HG02763 (cell line): ENCODE results near the gene LINGO1.

ENCODE experiments used
- ATAC-seq: cut with Tn5 transposase; IDR thresholded peaks from one replicate; pipeline ENCODE4 v1.9.1; 2021; ENCODE audit warnings: mild to moderate bottlenecking, moderate library complexity; ENCODE audit not compliant: unreplicated experiment

Gene LINGO1

DNA sequence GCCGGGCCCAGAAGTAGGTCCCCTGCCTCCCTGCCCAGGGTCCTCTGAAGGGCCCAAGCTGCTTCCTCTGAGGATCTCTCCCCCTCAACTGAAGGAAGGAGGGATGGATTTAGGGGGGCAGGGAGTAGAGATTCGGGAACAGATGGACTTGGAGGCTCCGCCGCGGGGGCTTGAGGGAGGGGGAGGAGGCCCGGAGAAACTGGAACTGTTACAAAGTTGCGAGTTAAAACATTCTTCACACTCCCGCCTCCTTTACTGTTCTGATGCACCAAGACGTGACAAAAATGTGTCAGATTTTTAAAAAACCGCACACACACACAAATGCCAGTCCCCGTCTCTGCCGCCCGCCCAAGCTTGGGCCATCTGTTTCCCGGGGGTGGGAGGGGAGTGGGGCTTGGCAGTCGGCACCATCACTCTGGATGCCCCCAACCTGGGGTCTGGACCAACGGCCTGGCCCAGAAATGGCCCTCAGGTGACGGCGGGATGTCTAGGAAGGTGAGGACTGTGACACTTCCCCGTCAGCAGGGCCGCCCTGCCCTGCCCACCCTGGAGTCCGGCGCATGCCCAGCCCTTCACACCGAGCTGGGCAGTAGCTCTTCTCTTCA lies 25.0 kb upstream of the LINGO1 start:
- no peak for ATAC-seq

DNA sequence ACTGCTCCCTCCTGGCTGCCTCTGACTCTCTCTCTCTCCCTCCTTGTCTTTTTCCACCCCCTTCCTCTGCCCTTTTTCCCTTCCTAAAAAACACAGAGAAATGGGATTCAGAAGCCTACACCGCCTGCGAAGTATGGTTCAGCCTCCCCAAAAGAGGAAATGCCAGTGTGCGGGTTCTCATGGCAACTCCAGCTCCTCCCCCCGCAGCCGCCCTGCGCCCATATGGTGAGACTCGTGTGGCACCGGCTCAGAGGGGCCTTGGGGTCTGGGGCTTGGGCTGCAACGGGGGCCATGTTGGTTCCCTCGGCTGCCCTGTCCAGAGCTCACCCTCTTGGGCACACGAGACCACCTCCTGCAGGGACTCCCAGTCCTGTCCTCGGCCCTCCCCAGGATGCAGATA lies 23.6 kb upstream of the LINGO1 start:
- ATAC-seq, result no peak

DNA sequence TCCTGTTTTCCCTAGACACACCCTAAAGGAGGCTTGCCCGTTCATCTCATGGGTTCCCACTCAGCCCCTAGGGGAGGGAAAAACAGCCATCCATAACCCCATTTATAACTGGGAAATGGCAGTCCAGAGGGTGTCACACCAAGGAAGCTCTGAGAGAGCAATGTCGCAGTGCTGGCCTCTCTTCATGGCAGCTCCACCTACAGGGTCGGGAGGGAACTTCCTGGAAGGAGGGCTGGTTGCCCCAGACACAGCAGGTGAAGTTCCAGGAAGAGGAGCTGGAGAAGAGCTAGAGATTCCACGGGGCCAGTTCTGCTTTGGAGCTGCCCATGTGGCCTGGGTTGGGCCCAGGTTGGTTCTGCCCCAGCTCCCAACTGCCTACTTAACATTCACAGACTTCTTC lies 22.3 kb upstream of the LINGO1 start:
- ATAC-seq, result no peak

DNA sequence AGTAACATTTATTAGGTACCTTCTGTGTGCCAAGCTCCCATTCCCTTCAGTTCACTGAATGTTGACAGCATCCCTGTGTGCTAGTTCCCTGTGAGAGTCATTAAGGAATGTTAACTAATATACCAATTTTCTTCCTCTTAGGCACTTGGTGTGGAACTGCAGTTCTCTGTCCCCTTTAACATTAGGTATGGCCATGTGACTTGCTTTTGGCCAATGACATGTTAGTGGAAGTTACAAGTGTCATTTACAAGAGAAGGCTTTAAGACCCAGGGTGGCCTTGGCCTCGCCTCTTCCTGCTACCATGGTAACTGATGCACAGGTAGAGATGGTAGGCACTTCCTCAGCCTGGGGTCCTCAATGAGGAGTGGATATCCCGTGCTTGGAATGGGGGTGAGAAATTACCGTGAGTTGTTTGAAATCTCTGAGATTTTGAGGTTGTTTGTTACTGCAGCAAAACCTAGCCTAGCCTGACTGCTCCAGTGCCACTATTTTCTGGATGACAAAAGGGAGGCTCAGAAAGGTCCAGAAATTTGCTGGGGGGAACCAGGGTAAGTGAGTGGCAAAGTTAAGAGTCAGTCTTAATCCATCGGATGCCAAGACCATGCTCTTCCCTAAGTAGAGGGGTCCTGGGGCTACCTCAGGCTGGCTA lies 21.2 kb upstream of the LINGO1 start:
- ATAC-seq, result no peak

DNA sequence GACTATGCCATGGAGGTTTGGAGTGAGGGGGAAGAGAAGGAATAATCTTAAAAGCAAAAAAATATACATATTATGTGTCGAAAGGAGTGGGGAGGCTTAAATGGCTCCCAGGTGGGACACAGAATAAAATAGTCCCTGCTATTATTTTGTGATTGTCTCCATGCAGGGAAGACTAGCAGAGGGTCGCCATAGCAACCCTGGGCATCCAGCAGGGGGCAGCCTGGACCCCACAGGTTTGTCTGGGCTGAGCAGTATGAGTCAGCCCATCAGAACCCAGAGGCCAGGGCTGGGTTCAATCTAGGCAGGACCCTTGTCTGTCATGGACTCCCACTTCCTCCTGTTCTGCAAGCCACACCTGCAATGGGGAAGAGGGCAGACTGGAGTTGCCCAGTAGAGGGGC lies 17.6 kb upstream of the LINGO1 start:
- no peak for ATAC-seq

DNA sequence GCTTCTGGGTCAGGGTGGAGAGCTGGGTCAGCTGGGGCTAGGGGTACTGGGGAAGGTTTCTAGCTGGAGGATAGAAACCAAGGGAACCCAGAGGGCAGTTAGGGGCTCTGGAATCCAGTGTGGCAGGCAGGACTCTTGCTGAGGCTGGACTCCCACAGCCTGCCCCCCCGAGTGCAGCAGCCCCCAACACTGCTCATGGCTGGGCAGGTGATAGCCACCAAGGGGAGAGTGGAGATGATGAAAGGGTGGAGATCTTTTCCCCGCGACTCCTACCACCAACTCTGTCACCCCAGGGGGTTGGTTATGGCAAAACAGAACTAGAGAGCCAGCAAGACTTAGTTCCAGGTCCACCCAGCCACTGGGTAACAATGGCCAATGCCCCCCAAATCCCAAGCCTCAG lies 16.9 kb upstream of the LINGO1 start:
- no peak for ATAC-seq

DNA sequence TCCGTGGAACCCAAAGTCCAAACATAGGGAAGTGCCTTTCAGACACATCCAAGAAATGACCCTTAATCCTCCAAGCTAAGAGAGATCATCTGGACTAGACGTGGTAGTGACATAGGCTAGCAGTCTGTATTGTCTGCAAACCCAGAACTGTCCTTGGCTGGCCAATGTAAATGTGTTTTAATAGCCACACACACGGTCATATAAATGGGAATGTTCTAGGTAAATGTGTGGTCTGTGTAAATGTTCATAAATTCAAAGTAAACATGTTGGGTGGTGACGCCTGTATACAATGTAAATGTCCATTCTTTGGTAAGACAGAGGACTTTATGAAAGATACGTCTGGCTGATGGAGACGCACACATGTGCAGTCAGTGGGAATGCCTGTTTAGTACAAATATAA lies 16.3 kb upstream of the LINGO1 start:
- no peak for ATAC-seq

DNA sequence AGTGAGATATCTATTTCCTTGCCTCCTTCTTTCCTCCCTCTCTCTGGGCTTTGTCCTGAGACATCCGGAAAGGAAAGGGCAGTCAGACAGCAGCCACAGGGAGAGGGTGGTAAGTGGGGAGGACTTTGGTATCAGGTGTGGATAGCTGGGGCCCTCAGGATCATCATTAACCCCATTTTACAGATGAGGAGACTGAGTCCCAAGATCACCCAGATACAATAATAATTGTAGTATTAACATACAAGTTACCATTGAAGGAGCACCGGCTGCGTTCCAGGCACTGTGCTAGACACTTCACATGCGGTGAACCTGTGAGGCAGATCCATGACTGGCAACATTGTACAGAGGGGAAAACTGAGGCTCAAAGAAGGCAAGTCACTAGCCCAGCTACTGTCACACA lies 15.2 kb upstream of the LINGO1 start:
- ATAC-seq, result no peak

DNA sequence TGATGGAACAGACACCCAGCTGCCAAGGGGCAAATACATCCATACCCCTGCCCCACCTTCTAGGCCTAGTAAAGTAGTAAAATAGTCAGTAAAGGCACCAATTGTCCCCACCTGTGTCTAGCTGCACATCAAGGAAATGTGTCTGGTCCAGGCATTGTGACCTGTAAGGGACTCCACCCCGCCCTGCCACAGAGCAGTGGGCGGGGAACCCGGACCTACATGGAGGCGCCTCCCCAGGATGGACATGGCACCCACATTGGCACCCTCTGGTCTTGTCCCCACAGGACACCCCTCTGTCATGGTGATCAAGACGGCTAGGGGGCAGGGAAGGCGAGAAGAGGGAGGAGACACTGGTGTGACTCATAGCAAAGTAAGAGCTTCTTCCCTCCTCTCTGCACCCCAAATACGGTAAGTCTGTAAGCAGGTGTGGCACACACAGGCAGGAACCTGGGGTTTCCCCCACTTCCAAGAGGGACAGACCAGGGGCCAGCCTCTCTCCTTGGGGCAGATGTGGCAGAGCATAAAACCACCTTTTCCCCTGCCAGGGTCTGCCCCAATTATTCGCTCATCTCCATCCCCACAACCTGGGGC lies 13.5 kb upstream of the LINGO1 start:
- ATAC-seq, result no peak

DNA sequence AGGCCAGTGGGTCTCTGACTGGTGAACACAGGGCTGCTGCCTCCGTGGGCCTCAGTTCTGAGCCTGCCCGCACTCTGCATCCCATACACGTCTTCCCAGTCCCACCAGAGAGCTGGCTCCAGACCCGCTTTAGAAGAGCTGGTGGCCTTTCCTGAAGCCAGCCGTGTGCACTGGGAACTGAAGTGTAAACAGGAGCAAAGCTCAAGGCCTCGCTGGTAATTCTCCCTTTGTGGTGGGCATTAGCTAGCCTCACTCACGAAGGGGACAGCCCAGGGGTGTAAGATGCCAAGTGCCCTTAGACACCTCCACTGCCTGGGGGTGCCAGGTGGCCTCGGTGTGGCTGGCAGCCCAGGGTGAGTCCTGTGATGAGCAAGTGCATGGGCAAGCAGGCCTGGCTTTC lies 12.9 kb upstream of the LINGO1 start:
- ATAC-seq, result no peak

DNA sequence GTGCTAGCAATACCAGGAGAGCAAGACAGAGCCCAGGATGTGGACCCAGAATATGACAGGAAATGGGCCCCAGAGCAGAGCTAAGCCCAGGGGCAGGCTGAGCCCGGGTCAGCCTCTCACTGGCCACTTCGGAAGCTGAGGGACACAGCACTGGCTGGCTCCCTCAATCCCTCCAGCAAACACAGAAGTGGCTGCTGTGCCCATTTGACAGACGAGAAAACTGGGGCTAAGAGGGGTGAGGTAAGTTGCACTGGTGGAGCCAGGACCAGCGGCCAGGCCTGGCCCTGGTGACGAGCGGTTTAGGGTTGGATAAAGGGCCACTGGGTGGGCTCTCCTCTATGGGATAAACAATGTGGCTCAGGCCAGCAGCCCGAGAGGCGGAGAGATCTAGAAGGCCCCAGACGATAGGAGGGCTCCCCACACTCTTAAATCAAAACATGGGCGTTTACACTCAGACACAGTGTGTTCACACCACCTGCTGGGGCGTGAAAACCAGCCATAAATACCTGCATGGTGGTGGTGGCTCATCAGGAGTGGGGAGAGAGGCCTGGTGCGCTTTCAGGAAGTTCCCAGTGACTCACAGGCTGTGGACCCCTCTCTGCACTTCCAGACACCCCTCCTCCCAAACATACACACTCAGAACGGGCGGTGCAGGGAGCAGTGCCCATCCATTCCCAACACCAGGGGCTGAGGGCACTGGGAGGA lies 12.0 kb upstream of the LINGO1 start:
- ATAC-seq, result no peak

DNA sequence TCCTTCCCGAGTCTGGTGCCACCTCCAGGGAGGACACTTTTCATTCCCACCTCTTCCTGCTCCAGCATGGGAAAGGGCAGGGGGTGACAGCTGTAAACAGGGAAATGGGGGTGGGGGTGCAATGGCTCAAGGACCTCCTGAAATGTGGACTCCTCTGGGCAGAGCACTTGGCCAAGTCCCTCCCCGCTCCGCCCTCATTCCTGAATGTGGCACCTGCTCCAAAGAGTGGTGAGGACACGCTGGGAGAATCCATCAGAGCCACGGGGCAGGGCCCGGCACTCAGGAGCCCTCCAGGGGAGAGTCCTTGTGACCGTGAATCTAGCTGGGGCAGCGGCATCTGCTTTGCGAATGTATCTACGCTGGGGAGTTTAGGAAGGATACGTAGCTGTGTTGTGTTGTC lies 11.1 kb upstream of the LINGO1 start:
- ATAC-seq, result no peak

DNA sequence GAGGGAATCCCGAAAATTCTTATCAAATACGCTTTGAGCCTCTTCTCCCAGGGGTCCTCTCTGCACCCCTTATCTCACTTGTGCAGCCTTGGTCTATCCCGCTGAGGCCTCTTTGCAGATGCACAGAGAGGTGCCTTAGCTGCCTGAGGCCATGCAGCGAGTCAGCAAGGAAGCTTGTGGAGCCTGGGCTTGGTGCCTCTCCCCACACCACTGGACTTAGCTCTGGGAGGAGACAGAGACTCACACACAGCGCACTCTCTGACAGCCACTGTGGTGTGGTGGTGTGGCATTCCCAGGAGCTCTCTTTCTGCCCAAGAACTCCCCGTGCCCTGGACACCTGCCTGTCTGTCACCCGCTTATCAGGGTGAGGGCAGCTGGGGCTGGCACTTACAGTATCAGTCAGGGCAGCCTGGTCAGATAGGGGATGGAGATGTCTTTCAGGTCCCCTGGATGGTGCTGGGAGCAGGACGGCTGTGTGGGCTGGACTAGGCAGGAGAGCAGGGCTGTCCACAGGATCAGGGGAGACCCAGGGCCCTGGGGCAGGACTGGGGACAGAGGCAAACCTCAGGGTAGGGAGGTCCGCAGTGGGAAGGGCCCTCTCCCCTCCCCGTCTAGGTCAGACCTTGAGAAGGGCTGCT lies 10.2 kb upstream of the LINGO1 start:
- ATAC-seq, result no peak

DNA sequence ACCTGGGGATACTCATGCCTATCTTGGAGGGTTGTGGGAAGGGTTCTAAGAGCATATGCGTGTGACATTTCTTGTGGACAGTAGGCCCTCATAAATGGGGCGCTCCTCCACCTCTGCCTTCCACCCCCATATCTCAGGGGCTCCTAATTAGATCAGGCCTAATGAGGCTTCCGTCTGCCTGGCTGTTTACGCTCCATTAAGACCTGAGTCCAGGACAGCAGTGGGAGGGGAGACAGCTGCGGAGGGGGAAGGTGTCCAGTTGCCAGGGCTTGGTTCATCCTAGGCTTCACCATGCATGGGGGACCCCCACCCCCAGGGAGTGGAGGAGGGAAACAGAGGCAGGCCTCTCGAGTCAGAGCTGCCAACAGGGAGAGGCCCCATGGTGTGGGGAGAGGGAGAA lies 9.3 kb upstream of the LINGO1 start:
- no peak for ATAC-seq

DNA sequence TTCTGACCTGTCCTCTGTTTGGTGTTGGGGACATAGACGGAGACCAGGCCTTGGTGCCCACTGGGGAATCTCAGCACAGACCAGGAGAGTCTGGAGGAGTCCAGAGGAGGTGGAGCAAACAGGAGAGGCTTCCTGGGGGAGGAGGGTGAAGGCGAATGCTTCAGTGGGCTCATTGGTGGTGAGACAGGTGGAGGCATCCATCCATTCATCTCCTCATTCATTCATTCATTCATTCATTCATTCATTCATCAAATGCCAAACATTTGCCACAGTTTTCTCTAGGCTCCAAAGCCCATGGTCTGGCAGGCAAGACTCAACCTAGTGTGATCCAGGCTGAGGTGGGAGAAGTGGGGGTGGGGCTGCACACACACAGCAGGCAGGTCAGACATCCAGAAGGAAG lies 7.9 kb upstream of the LINGO1 start:
- ATAC-seq, result no peak

DNA sequence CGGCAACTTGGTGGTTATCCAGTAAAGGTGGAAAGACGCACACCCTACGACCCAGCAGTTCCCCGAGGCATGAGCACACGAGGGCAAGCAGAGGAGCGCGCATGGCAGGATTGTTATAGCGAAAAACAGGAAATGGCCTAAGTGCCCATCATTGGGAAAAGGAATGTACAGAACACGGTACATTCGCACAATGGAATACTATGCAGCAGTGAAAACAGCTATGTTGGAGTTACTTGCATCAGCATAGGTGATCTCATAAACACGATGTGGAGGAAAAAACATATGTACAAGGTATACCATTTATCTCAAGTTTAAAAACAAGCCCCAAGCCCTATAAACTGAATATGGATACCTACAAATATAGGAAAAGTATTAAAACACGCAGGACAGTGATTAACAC lies 6.7 kb upstream of the LINGO1 start:
- no peak for ATAC-seq

DNA sequence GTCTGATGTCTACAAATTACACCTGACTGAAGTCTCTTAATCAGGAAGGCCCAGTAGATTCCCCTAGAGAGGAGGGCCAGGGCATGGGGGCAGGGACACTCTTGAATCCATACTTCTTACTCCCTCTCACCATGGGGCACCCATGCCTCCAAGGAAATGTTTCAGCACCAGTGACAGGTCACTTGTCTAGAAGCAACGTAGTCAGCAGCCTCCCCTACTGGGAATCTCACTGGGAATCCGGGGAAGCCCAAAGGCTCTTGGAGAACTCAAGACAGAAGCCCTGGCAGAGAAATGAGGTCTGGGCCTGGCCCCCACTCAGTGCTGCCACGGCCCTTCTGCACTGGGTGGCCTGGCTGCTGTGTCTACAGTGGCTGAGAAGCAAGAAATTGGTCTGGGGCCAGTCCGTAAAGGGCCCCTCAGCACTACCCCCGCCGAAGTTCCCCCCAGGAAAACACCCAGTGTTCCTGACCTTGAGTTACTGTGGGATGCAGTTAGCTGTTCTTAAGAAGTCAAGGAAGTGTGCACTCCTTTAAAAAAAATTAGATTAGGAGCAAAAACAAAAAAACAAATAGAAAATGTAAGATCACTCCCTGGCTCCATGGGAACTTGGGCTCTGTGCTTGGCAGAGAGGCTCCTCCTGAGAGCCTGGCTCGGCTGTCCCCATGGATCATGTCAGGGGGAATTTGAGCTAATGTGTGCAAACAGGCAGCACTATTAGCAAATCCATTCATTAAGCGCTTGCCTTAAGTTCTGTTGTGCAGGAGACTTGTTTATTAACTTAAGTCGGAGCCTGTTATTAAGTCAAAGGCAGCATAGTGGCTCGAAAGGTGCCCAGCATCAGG lies 5.4 kb upstream of the LINGO1 start:
- ATAC-seq, result no peak

DNA sequence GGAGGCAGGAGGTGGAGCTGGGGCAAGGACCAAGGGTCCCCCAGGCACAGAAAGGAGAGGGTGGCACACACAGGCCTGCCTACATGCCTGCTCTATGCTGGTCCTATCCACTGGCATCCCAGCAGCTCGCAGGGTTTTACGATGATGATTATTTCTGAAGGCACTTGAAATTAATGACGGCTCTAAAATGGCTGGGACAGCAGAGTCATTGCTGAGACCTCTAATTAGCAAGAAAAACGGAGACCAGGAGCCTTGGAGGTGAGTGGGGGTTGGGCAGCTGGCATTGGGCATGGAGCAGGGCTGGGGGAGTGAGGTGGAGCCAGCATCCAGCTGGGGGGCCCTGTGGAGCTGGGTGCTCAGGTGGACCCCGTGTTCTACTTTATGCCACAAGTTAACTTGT lies 3.5 kb upstream of the LINGO1 start:
- ATAC-seq, result no peak

DNA sequence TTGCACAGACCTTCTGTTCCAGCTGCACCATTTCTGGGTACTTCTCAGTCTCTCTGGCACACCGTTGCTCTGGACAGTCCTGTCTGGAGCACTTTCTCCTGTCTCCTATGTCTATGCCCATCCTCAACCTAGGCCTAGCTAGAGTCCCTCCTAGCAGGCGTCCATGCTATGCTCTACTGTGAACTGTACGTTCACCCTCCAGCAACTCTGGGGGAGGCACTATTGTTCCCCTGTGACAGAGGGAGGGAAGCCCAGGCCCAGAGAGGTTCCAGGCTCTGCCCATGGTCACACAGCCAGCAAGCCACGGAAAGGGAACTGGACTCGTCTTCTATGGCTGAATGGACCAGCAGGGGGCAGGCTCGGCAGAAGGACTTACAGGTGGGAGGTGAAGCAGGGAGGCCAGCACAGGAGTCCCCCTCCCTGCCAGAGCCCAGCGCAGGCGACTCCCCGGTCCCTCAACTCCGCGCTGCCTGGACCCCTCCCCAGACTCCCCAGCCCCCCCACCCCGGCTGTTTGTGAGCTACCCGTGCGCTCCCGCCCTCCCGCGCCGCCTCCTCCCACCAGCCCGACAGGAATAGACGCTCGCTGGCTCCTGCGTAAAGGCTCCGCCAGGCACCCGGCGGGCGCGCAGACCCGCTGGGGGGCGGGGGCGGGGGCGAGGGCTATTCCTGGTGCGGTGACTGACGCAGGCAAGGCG lies 1.7 kb upstream of the LINGO1 start:
- no peak for ATAC-seq

DNA sequence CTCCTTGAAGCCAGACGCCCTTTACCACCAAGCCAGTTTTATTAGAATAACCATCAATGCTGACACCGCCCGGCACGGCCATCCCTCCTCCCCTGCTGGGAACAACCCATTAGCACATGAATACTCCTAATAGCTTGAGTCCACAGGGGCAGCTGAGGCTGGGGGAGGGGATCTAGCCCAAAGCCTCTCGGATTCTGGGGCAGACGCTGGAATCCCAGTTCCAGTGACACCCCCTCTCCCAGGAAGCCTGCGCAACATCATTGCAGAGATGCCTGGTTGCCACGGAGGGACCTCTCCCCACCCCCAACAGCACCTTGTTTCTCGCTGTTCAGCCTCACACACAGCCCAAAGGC lies 1.2 kb upstream of the LINGO1 start:
- no peak for ATAC-seq
